Measurements from ENCODE around the gene MAD1L1.

The MAD1L1 gene

DNA sequence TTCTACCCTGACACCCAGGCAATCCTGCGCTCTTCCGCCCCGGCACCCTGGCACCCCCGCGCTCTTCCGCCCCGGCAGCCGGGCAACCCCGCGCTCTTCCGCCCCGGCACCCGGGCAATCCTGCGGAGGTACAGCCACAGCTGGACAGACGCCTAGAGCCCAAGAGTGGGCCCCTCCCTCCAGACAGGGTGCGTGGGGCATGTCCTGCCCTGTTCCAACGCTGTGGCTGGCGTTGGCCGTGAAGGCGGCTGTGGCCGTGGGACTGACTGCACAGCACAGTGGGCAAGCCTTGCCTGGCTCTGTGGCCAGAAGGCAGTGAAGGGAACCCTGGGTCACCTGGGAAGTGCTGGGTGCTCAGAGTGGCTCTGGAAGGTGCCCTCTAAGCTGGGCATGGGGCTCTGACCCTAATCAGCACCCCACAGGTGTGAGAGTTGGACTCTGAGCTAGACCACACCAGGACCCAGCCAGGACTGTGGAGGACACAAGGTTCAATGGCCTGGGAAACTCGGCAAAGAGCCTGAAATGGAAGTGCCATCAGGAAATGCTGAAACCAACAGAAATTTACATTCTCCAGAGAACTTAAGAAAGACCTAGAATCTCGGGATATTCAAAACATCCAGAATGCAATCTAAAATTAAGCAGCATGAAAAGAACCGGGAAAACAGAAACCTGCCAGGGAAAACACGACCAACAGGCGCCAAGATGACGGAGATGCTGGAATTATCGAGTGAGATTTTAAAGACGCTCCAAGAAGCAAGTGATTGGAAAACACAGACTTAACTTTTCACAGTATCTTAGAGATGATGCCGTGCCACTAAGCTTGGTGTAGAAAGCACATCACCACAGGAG lies 309.1 kb downstream of the MAD1L1 start:
- no peak for TF ChIP-seq CTCF (IDR thresholded peaks at IDR 0.05; ENCODE audit: low read depth, low read length, missing control alignments)
- DNase-seq (ENCODE audit: low read depth): no peak
- no peak overlapping the region for H3K4me3 ChIP-seq (ENCODE audit: low read depth, low read length)
- in situ Hi-C loops (cut with HindIII; ENCODE audit: low sequenced_read_pairs): loop anchor here (5.0 kb wide), 1 partner anchor 49 kb away; no protein-coding TSS in a partner anchor

- in situ Hi-C loops (cut with HindIII; ENCODE audit: low sequenced_read_pairs): loop anchor here (5.0 kb wide), 1 partner anchor 49 kb away; no protein-coding TSS in a partner anchor
- no peak for DNase-seq (ENCODE audit: low read depth)
- H3K4me3 ChIP-seq (ENCODE audit: low read depth, low read length): no peak overlapping the region
- peak; percentile 34 for TF ChIP-seq CTCF (IDR thresholded peaks at IDR 0.05; ENCODE audit: low read depth, low read length, missing control alignments)
These were observed 309.9 kb downstream of the MAD1L1 start for GRCh38 chr7:1922870-1923236.

GRCh38 chr7:1922071-1922869 lies 310.5 kb downstream of the MAD1L1 start:
- no peak for DNase-seq (ENCODE audit: low read depth)
- no peak overlapping the region for H3K4me3 ChIP-seq (ENCODE audit: low read depth, low read length)
- in situ Hi-C loops (cut with HindIII; ENCODE audit: low sequenced_read_pairs): loop anchor here (5.0 kb wide), 1 partner anchor 50 kb away; no protein-coding TSS in a partner anchor
- no peak for TF ChIP-seq CTCF (IDR thresholded peaks at IDR 0.05; ENCODE audit: low read depth, low read length, missing control alignments)

DNA sequence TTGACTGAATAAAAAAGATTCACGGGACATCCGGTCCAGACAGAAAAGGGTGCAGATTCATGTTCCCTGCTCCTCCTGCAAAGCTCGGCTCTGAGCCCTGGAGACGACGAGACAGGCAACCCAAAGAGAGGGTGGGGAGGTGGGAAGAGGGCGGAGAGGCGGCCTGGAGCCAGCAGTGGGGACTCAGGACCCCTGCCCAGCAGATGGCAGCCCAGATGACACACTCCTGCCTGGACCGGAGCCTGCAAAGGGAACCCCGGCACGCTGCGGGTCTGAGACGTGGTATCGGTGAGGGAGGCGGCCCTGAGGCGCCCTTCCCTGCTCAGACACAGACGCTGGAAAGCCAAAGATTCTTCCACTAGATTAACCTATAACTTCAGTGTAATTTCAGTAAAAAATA lies 311.9 kb downstream of the MAD1L1 start:
- H3K4me3 ChIP-seq (ENCODE audit: low read depth, low read length): no peak overlapping the region
- no peak for TF ChIP-seq CTCF (IDR thresholded peaks at IDR 0.05; ENCODE audit: low read depth, low read length, missing control alignments)
- in situ Hi-C loops (cut with HindIII; ENCODE audit: low sequenced_read_pairs): loop anchor here (5.0 kb wide), 1 partner anchor 51 kb away; no protein-coding TSS in a partner anchor
- no peak for DNase-seq (ENCODE audit: low read depth)

DNA sequence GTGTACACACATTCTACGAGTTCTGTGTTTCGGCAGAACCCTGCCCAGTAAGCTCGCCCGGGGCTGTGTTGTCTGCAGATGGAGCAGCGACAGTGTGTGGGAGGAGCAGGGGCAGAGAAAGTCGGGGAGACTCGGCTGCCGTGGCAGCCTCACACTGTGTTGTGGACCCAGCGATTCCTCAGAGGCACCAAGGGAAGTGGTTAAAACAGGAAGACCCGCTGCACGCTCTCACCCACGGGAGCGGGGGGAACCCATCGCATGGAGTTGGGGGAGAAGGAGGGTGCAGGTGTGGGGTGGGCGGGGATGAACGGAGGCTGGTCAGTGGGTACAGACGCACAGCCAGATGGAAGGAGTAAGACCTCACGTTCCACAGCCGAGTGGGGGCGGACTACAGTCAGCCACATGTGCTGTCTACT lies 312.5 kb downstream of the MAD1L1 start:
- TF ChIP-seq CTCF (IDR thresholded peaks at IDR 0.05; ENCODE audit: low read depth, low read length, missing control alignments): no peak
- no peak overlapping the region for H3K4me3 ChIP-seq (ENCODE audit: low read depth, low read length)
- no peak for DNase-seq (ENCODE audit: low read depth)
- in situ Hi-C loops (cut with HindIII; ENCODE audit: low sequenced_read_pairs): loop anchor here (5.0 kb wide), 1 partner anchor 52 kb away; no protein-coding TSS in a partner anchor

DNA sequence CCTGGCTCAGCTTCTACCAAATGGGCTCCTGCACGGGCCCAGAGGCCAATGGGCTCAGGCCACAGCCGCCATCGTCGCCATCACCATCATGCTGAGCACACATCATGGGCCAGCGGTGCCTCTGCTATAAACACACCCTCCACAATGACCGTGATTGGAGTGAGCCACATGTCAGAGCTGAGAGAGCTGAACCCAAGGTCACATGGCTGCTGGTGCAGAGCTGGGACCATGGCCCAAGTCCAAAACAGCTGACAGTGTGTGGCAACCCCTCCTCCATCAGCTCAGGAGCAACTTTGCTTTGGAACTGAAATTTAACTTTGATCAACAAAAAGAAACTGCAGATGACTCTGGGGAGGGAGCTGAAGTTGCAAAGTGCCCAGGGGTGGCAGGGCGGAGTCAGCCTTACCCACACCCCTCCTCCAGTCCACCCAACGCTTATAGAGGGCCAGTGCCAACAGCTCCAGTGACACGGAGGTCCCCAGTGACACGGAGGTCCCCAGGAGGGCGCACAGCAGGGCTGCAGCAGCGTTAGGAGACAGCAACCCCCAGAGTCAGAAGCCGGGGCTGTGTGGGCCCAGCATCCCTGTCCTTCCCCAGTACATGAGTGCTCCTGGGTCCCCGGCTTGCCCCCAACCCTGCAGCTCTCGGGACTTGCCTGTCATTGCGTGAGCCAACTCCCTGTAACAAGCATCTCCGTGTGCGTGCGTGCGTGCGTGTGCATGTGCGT lies 313.0 kb downstream of the MAD1L1 start:
- no peak overlapping the region for H3K4me3 ChIP-seq (ENCODE audit: low read depth, low read length)
- in situ Hi-C loops (cut with HindIII; ENCODE audit: low sequenced_read_pairs): loop anchor here (5.0 kb wide), 1 partner anchor 53 kb away; no protein-coding TSS in a partner anchor
- DNase-seq (ENCODE audit: low read depth): no peak
- TF ChIP-seq CTCF (IDR thresholded peaks at IDR 0.05; ENCODE audit: low read depth, low read length, missing control alignments): no peak

Measured in astrocyte of the cerebellum (primary cell).